Dendritic cell treated with granulocyte-macrophage colony-stimulating factor and Interleukin-4, amounts not matched to agents 40 ng/mL and 50 ng/mL, for 4 days (primary cell): ENCODE results near the gene KRTAP5-8.
"Not testable (repeated sequence)": the region's sequence is repeated elsewhere in the genome, so short reads cannot be mapped to it uniquely, and the experiment has no call there.

Source experiments
- H3K27ac Mint-ChIP-seq: one replicate; pipeline ENCODE4 v1.8.0; 2022; ENCODE audit warnings: mild to moderate bottlenecking, mixed read lengths
- H3K27me3 Mint-ChIP-seq: one replicate; pipeline ENCODE4 v1.8.0; 2022; ENCODE audit warnings: mild to moderate bottlenecking, mixed read lengths
- H3K36me3 Mint-ChIP-seq: one replicate; pipeline ENCODE4 v1.8.0; 2022; ENCODE audit warnings: low read depth, mixed read lengths
- H3K4me1 Mint-ChIP-seq: one replicate; pipeline ENCODE4 v1.8.0; 2022; ENCODE audit warnings: low read depth, mixed read lengths
- H3K4me3 Mint-ChIP-seq: one replicate; pipeline ENCODE4 v1.8.0; 2022; ENCODE audit warnings: mild to moderate bottlenecking, moderate library complexity, mixed read lengths
- H3K9me3 Mint-ChIP-seq: one replicate; pipeline ENCODE4 v1.8.0; 2022; ENCODE audit warnings: mixed read lengths
- intact Hi-C: fragments of 100-400 bp; cut with micrococcal nuclease; formaldehyde crosslinking; loops from one replicate; pipeline ENCODE4 v1.15.0; 2022

KRTAP5-8 gene

GRCh38 chr11:71566081-71566620, 28.3 kb downstream of the KRTAP5-8 start:
- no peaks in the 10 kb centered on the region for H3K36me3 Mint-ChIP-seq
- no peaks in the 10 kb centered on the region for H3K9me3 Mint-ChIP-seq
- peaks cover 11% of the 10 kb centered on the region for H3K4me1 Mint-ChIP-seq
- intact Hi-C loops: no loop called here
- no peak overlapping the region for H3K4me3 Mint-ChIP-seq
- H3K27me3 Mint-ChIP-seq: peaks cover 30% of the 10 kb centered on the region
- no peak overlapping the region for H3K27ac Mint-ChIP-seq

DNA sequence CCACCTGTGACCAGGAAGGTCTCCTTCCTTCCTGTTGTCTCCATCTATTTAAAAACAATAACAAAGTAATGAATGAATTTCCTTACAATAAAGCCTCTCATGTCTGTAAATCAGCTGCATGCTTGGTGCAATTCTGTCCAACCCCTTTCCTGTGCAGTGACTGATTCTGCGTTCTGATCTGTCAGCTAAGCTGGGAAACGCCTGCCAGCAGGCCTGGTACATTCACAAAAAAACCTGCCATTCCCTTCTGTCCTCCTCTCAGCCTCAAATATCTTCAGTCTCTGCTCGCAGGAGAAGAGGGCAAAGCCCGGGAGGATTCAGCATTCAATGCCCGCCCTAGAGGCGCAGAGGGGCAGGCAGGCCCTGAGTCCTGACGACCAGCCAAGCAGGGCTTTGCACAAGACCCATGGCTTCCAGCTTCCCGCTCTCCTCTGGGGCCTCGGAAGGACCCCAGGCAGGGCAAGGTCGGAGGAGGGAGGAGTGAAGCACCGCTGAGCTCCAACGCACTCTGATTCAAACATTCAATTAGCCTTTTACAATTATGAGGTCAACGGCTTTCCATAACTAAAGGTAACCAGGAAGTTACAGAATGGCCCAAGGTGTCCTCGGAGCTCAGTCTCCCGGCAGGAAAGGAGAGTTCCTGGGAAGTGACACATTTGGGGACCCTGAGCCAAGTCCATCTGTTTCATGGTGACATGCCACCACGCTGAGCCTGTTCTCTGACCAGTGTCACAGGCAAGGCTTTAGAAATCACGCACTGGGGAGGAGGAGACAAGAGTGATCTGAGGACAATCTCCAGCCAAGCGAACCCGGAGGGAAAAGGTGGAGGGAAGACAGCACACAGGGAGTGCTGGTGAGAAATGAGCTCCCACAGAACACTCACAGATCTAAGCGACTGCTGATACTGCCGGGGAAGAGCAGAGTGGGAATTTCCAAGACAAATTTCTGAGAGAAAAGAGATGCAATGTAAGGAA, 29.1 kb downstream of the KRTAP5-8 start:
- intact Hi-C loops, H3K36me3 Mint-ChIP-seq, H3K4me3 Mint-ChIP-seq, H3K9me3 Mint-ChIP-seq, H3K27ac Mint-ChIP-seq: not testable (repeated sequence)
- Mint-ChIP-seq H3K4me1 (peaks cover 11% of the 10 kb centered on the region), H3K27me3 (peaks cover 25% of the 10 kb centered on the region)

DNA sequence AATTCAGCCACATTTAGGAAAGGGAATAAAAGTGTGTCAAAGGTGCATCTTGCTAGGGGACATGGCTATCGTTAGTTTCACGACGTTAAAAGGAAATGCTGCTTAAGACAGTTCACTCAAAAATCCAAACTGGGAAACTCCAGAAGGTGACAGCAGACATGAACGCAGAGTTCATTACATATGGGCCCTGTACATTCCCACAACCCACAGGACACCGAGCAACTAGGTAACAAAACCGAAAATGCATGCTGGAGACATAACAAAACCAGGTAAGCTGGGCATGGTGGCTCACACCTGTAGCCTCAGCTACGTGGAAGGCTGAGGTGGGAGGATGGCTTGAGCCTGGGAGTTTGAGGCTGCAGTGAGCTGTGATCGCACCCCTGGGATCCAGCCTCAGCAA, 29.8 kb downstream of the KRTAP5-8 start:
- H3K27ac Mint-ChIP-seq, H3K36me3 Mint-ChIP-seq, H3K4me3 Mint-ChIP-seq, intact Hi-C loops, H3K9me3 Mint-ChIP-seq: not testable (repeated sequence)
- H3K4me1 Mint-ChIP-seq: peaks cover 11% of the 10 kb centered on the region
- H3K27me3 Mint-ChIP-seq: peaks cover 26% of the 10 kb centered on the region

- Mint-ChIP-seq H3K4me3 (no peak overlapping the region), H3K4me1 (peaks cover 2% of the 10 kb centered on the region), H3K27ac (no peak overlapping the region), H3K9me3 (no peaks in the 10 kb centered on the region), H3K36me3 (no peaks in the 10 kb centered on the region), H3K27me3 (peaks cover 21% of the 10 kb centered on the region)
- intact Hi-C loops: no loop called here
Observed at GRCh38 chr11:71568704-71569349, 31.0 kb downstream of the KRTAP5-8 start.

DNA sequence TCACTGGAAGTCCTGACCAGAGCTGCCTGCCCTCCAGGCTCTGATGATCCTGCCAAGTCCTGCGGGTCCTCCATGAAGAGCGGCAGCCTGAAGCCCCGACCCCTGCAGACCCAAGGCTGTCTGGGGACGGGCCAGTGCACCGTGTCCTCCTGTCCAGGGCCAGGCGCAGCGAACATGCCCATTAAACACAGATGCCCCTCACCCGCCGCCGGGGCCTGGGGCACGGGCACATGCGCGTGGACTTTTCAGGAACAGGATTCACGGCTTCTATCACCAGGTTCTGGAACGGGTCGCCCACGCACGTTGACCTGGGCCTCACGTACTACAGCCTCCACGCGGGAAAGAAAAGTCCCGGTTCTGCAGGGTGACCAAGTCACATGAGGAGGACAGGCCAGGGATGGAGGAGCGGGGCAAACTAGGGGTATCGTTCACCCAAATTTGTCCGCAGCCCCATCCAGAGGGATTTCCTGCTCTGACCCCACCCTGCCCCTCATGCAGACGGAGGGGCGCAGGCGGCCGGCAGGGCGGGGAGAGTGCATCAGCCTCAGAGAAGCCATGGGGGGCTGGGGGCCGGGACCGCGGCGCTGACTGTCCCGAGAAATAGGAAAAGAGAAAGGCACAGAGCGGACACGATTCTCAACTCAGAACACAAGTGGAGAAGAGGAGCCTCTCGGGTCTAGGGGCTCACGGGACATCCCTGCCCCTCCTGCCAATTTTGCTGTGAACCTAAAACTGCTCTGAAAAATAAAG, 33.5 kb downstream of the KRTAP5-8 start:
- H3K36me3 Mint-ChIP-seq, H3K27ac Mint-ChIP-seq, intact Hi-C loops, H3K4me1 Mint-ChIP-seq, H3K9me3 Mint-ChIP-seq, H3K27me3 Mint-ChIP-seq, H3K4me3 Mint-ChIP-seq: not testable (repeated sequence)

- Mint-ChIP-seq H3K36me3 (no peaks in the 10 kb centered on the region), H3K4me1 (no peaks in the 10 kb centered on the region), H3K9me3 (no peaks in the 10 kb centered on the region), H3K27ac (no peak overlapping the region), H3K4me3 (no peak overlapping the region), H3K27me3 (peaks cover 1% of the 10 kb centered on the region)
- intact Hi-C loops: no loop called here
Observed at GRCh38 chr11:71572811-71573210, 35.0 kb downstream of the KRTAP5-8 start.

- no peak overlapping the region for H3K27ac Mint-ChIP-seq
- intact Hi-C loops: no loop called here
- H3K4me1 Mint-ChIP-seq: no peaks in the 10 kb centered on the region
- peaks cover 3% of the 10 kb centered on the region for H3K27me3 Mint-ChIP-seq
- H3K4me3 Mint-ChIP-seq: no peak overlapping the region
- H3K9me3 Mint-ChIP-seq: no peaks in the 10 kb centered on the region
- no peaks in the 10 kb centered on the region for H3K36me3 Mint-ChIP-seq
Observed at GRCh38 chr11:71574418-71574817, 36.6 kb downstream of the KRTAP5-8 start.

DNA sequence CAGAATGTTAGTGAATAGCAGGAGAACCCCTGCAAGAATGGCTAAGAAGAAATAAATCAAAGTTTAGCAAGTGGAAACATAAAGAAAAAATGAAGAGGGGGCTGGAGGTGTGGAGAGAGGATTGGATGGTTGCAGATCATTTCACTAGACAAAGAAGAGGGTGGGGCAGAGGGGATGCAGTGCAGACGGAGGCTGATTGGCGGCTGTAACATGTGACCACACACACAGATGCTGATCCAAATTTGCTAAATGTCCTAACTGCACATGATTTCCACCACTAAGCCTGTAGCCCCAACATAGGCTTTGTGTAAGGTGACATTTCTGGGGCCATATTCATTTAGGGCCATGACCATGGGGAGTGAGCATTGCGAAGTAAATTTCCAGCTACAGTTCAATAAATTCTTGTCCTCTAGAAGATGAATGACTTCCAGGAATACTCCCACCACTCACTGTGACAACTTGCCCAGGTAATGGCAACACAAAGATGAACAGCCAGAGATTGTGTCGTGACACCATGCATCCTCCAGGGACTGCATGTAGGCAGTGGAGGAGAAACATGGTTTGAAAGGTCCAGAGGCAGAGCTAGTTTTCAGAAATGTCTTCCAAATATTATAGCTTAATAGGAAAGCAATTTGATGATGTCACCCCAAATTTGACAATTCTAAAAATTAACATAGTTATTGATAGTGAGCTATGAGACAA, 38.0 kb downstream of the KRTAP5-8 start:
- H3K27me3 Mint-ChIP-seq: peaks cover 10% of the 10 kb centered on the region
- intact Hi-C loops: no loop called here
- no peaks in the 10 kb centered on the region for H3K36me3 Mint-ChIP-seq
- no peaks in the 10 kb centered on the region for H3K9me3 Mint-ChIP-seq
- no peaks in the 10 kb centered on the region for H3K4me1 Mint-ChIP-seq
- no peak overlapping the region for H3K4me3 Mint-ChIP-seq
- no peak overlapping the region for H3K27ac Mint-ChIP-seq

DNA sequence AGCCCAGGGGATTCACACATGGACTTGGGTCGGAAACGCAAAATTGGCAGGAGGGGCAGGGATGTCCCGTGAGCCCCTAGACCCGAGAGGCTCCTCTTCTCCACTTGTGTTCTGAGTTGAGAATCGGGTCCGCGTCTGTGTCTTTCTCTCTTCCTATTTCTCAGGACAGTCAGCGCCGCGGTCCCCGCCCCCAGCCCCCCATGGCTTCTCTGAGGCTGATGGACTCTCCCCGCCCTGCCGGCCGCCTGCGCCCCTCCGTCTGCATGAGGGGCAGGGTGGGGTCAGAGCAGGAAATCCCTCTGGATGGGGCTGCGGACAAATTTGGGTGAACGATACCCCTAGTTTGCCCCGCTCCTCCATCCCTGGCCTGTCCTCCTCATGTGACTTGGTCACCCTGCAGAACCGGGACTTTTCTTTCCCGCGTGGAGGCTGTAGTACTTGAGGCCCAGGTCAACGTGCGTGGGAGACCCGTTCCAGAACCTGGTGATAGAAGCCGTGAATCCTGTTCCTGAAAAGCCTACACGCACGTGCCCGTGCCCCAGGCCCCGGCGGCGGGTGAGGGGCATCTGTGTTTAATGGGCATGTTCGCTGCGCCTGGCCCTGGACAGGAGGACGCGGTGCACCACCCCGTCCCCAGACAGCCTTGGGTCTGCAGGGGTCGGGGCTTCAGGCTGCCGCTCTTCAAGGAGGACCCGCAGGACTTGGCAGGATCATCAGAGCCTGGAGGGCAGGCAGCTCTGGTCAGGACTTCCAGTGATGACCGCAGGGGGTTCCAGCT, 39.1 kb downstream of the KRTAP5-8 start:
- H3K27ac Mint-ChIP-seq, H3K4me1 Mint-ChIP-seq, H3K36me3 Mint-ChIP-seq, H3K4me3 Mint-ChIP-seq, intact Hi-C loops, H3K9me3 Mint-ChIP-seq: not testable (repeated sequence)
- peaks cover 18% of the 10 kb centered on the region for H3K27me3 Mint-ChIP-seq

DNA sequence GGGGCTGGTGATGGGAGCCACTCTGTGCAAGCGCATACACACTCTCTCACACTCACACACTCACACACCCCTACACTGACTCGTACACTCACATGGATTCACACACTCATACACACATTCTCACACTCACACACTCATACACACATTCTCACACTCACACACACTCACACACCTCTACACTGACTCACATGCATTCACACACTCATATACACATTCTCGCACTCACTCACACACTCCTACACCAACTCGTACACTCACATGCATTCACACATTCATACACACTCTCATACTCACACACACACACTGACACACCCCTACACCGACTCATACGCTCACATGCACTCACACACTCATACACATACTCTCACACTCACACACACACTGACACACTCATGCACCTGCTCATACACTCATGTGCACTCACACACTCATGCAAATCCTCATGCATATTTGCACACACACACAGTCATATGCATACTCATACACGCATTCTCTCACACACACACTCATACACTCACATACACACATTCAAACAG, 39.7 kb downstream of the KRTAP5-8 start:
- Mint-ChIP-seq H3K9me3 (no peaks in the 10 kb centered on the region), H3K27ac (no peak overlapping the region), H3K4me3 (no peak overlapping the region), H3K4me1 (no peaks in the 10 kb centered on the region), H3K36me3 (no peaks in the 10 kb centered on the region), H3K27me3 (peaks cover 24% of the 10 kb centered on the region)
- intact Hi-C loops: no loop called here

- intact Hi-C loops, H3K27ac Mint-ChIP-seq, H3K4me3 Mint-ChIP-seq, H3K4me1 Mint-ChIP-seq, H3K36me3 Mint-ChIP-seq, H3K9me3 Mint-ChIP-seq: not testable (repeated sequence)
- H3K27me3 Mint-ChIP-seq: peaks cover 23% of the 10 kb centered on the region
Observed at GRCh38 chr11:71579513-71579912, 41.7 kb downstream of the KRTAP5-8 start.

DNA sequence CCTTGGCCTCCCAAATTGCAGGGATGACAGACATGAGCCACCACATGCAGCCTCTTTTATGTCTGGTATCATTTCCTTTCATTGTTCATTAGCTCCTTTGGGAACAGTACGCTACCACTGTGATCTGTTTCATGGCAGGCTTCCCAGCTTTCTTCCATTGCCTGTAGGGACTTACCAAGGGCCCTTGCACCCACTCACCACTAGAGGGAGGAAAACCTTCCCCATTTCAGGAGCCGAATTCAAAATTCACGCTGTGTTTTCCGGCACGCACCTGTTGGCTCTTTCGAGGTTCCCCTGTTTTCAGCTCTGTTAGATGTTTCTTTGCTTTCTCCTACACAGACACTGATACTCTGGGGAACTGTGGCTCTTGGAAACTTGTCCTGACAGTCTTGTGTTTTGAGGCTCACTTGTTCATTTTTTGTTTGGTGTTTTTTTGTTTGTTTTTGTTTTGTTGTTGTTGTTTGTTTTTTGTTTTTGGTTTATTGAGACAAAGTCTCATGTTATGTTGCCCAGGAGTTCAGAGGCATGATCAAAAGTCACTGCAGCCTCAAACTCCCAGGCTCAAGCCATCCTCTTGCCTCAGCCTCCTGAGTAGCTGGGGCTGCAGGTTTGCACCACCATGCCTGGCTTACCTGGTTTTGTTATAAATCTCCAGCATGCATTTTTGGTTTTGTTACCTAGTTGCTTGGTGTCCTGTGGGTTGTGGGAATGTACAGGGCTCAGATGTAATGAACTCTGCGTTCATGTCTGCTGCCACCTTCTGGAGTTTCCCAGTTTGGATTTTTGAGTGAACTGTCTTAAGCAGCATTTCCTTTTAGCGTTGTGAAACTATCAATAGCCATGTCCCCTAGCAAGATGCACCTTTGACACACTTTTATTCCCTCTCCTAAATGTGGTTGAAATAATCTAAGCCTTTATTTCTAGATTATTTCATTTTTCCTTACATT, 42.5 kb downstream of the KRTAP5-8 start:
- Mint-ChIP-seq H3K27me3 (peaks cover 23% of the 10 kb centered on the region), H3K4me3 (no peak overlapping the region), H3K36me3 (no peaks in the 10 kb centered on the region), H3K4me1 (peaks cover 5% of the 10 kb centered on the region), H3K9me3 (no peaks in the 10 kb centered on the region), H3K27ac (no peak overlapping the region)
- intact Hi-C loops: no loop called here
